ENCODE data around the gene UTF1. TPM values are rescaled to one million over a fixed set of nuclear protein-coding genes. Genes with fewer than 3 reads are reported as not detected.

Gene UTF1
- total and polyA plus RNA-seq, 9 donors = 0.06 to 9.3 (median 2.5) TPM; not detected in 2

DNA sequence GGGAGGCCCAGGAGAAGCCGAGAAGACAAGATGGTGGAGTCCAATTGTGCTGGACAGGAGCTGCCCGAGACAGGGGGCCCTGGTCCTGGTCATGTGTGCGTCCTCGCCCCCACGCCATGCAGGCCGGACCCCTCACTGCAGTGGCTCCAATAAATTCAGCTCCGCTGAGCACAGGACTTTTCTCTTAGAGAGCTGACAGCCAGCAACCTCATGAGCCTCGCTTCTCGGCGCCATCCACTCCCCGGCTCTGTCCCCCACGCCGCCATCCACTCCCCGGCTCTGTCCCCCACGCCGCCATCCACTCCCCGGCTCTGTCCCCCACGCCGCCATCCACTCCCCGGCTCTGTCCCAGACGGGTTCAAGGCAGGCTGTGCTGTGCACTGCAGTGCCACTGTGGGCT, 2.8 kb upstream of the UTF1 start:
- no peaks in the 10 kb centered on the region for H3K9me3 ChIP-seq
- TF ChIP-seq CTCF (IDR thresholded peaks at IDR 0.05) = no peak
- TF ChIP-seq EP300 (IDR thresholded peaks at IDR 0.05) = no peak
- no peak for TF ChIP-seq POLR2A (IDR thresholded peaks at IDR 0.05)
- no peak overlapping the region for H3K4me3 ChIP-seq
- no peak for DNase-seq
- intact Hi-C loops (cut with DNase I) = no loop called here
- WGBS, 3 donors = 94 to 96% (median 95%) methylated on average over 21 of the region's 21 CpGs
- no peaks in the 10 kb centered on the region for H3K27me3 ChIP-seq
- H3K4me1 ChIP-seq (ENCODE audit: insufficient read depth) = peaks cover 20% of the 10 kb centered on the region
- no peaks in the 10 kb centered on the region for H3K36me3 ChIP-seq
- no peak overlapping the region for H3K27ac ChIP-seq

DNA sequence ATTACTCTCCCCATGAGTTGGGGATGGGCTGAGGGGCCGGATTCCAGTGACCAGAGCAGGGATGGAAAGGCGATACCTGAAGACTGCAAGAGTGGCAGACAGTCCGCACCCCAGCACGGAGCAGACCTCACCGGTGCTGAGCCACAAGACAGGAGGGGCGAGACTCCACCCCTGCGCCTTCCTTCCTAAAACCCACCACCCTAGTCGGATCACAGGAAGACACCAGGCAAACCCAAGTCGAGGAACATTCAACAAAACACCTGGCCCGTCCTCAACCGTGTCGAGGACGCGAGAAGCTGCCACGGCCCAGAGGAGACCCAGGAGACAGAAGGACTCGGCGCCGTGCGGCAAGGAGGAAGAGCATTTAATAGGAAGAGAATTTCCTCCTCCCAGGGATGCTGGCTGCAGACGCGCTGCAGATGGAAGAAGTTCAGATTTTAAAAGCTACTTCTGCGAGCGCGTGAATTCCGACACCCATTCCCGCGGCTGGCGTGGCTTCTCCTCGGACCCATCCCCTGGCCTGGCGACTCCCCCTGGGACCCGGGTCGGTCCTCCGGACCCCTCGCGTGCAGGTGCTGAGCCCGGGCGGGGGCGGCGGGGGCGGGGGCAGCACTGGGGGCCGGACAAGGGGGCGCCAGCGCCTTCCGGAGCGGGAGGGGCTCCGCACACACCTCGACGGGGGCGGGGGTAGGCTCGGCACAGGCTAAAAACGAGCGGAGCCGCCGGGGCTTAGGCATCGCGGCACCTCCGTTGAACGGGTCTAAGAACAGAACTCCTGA, 563 bp upstream of the UTF1 start:
- Histone ChIP-seq H3K4me1 (ENCODE audit: insufficient read depth) (peaks cover 15% of the 10 kb centered on the region), H3K9me3 (no peaks in the 10 kb centered on the region), H3K36me3 (no peaks in the 10 kb centered on the region), H3K4me3 (no peak overlapping the region), H3K27ac (no peak overlapping the region), H3K27me3 (no peaks in the 10 kb centered on the region)
- 17 to 19% (median 17%) methylated on average over 43 to 58 of the region's 58 CpGs for WGBS, 3 donors
- intact Hi-C loops (cut with DNase I) = no loop called here
- TF ChIP-seq POLR2A (IDR thresholded peaks at IDR 0.05) (no peak), EP300 (IDR thresholded peaks at IDR 0.05) (no peak), CTCF (IDR thresholded peaks at IDR 0.05) (no peak)
- no peak for DNase-seq

GRCh38 chr10:133230387-133231195, 574 bp downstream of the UTF1 start:
- 2% methylated on average over 46 to 122 of the region's 122 CpGs for WGBS, 3 donors
- H3K4me1 ChIP-seq (ENCODE audit: insufficient read depth) = peaks cover 9% of the 10 kb centered on the region
- intact Hi-C loops (cut with DNase I) = no loop called here
- H3K27ac ChIP-seq = no peak overlapping the region
- DNase-seq = no peak
- no peaks in the 10 kb centered on the region for H3K9me3 ChIP-seq
- H3K27me3 ChIP-seq = no peaks in the 10 kb centered on the region
- TF ChIP-seq EP300 (IDR thresholded peaks at IDR 0.05) = no peak
- no peak for TF ChIP-seq POLR2A (IDR thresholded peaks at IDR 0.05)
- no peak for TF ChIP-seq CTCF (IDR thresholded peaks at IDR 0.05)
- H3K4me3 ChIP-seq = no peak overlapping the region
- no peaks in the 10 kb centered on the region for H3K36me3 ChIP-seq

DNA sequence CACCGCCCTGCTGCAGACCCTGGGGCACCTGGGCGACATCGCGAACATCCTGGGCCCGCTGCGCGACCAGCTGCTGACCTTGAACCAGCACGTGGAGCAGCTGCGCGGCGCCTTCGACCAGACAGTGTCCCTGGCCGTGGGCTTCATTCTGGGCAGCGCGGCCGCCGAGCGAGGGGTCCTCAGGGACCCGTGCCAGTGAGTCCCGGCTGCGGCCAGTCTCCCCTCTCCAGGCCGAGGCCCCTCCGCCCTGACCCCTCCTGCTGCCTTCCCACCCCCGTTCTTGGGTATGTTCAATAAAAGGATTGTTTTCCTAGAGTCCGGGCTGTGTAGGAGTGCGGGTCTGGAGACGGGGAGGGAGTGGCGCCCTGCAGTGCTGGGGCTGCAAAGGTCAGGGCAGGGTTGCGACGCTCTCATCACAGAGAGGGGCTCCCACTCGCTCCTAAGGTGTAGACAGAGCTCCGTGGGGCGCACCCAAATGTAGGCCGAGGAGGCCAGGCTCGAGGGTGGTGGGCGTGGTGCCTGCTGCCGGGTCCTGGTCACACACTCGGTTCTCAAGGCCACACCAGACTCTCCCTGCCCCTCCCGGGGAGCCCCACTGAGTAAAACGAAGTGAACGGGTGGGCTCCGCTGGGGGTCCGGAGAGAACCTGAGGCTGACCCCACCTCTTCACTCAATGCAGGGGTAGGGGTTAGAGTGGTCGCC, 1.4 kb downstream of the UTF1 start:
- TF ChIP-seq EP300 (IDR thresholded peaks at IDR 0.05) (no peak), CTCF (IDR thresholded peaks at IDR 0.05) (no peak), POLR2A (IDR thresholded peaks at IDR 0.05) (no peak)
- DNase-seq = no peak
- H3K4me3 ChIP-seq = no peak overlapping the region

More for the DNA sequence above, 1.4 kb downstream of the UTF1 start:
- H3K27ac ChIP-seq = no peak overlapping the region
- H3K27me3 ChIP-seq = peaks cover under 1% of the 10 kb centered on the region
- H3K36me3 ChIP-seq = no peaks in the 10 kb centered on the region
- H3K4me1 ChIP-seq (ENCODE audit: insufficient read depth) = peaks cover 9% of the 10 kb centered on the region
- WGBS, 3 donors = 14 to 16% (median 15%) methylated on average over 33 to 44 of the region's 44 CpGs
- intact Hi-C loops (cut with DNase I) = no loop called here
- H3K9me3 ChIP-seq = no peaks in the 10 kb centered on the region
